Ishikawa (cell line): ENCODE measurements around the gene KCNIP3.

ENCODE experiments used
- CEBPB ChIP-seq: IDR thresholded peaks from 2 replicates; pipeline ENCODE4 v1.6.1; 2012
- CREB1 ChIP-seq: IDR thresholded peaks from 2 replicates; pipeline ENCODE4 v1.6.1; 2012; ENCODE audit warnings: low read depth
- EGR1 ChIP-seq: IDR thresholded peaks from 2 replicates; pipeline ENCODE4 v1.6.1; 2012
- EP300 ChIP-seq: IDR thresholded peaks from 2 replicates; pipeline ENCODE4 v1.6.1; 2012; ENCODE audit warnings: borderline replicate concordance
- FOXM1 ChIP-seq: IDR thresholded peaks from 2 replicates; pipeline ENCODE4 v1.6.1; 2012; ENCODE audit warnings: low read depth, borderline replicate concordance
- NFIC ChIP-seq: IDR thresholded peaks from 2 replicates; pipeline ENCODE4 v1.6.1; 2012
- RAD21 ChIP-seq: IDR thresholded peaks from 2 replicates; pipeline ENCODE4 v1.6.1; 2012; ENCODE audit warnings: low read depth
- REST ChIP-seq: IDR thresholded peaks from 2 replicates; pipeline ENCODE4 v1.6.1; 2012; ENCODE audit warnings: low read depth, mild to moderate bottlenecking
- TAF1 ChIP-seq: IDR thresholded peaks from 2 replicates; pipeline ENCODE4 v1.6.1; 2012; ENCODE audit warnings: low read depth, mild to moderate bottlenecking
- TCF12 ChIP-seq: IDR thresholded peaks from 2 replicates; pipeline ENCODE4 v1.6.1; 2012; ENCODE audit warnings: low read depth
- TEAD4 ChIP-seq: IDR thresholded peaks from 2 replicates; pipeline ENCODE4 v1.6.1; 2012
- USF1 ChIP-seq: IDR thresholded peaks from 2 replicates; pipeline ENCODE4 v1.6.1; 2012
- YY1 ChIP-seq: IDR thresholded peaks from 2 replicates; pipeline ENCODE4 v1.6.1; 2012; ENCODE audit warnings: low read depth
- ZBTB7A ChIP-seq: IDR thresholded peaks from 2 replicates; pipeline ENCODE4 v1.6.1; 2012; ENCODE audit warnings: low read depth
- TF ChIP-seq, protein P1 (sequence below): IDR thresholded peaks from 2 replicates; pipeline ENCODE4 v1.6.1; 2012

KCNIP3 gene

GRCh38 chr2:95375532-95376150 lies 78.5 kb downstream of the KCNIP3 start:
- no peak for TF ChIP-seq TEAD4
- no peak for TF ChIP-seq EGR1
- TF ChIP-seq REST, result no peak
- TF ChIP-seq USF1, result no peak
- no peak for TF ChIP-seq TAF1
- TF ChIP-seq TCF12, result no peak
- no peak for TF ChIP-seq CEBPB
- no peak for TF ChIP-seq FOXM1
- TF ChIP-seq ZBTB7A, result no peak
- TF ChIP-seq NFIC, result no peak
- TF ChIP-seq, protein P1, sequence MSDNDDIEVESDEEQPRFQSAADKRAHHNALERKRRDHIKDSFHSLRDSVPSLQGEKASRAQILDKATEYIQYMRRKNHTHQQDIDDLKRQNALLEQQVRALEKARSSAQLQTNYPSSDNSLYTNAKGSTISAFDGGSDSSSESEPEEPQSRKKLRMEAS, result no peak
- no peak for TF ChIP-seq CREB1
- no peak for TF ChIP-seq RAD21
- no peak for TF ChIP-seq YY1
- no peak for TF ChIP-seq EP300

GRCh38 chr2:95376311-95377215 lies 79.4 kb downstream of the KCNIP3 start:
- TF ChIP-seq NFIC, result no peak
- TF ChIP-seq TCF12, result no peak
- TF ChIP-seq, protein P1, result no peak
- no peak for TF ChIP-seq EP300
- no peak for TF ChIP-seq USF1
- TF ChIP-seq TEAD4, result no peak
- no peak for TF ChIP-seq REST
- TF ChIP-seq FOXM1, result no peak
- TF ChIP-seq CEBPB, result no peak
- no peak for TF ChIP-seq ZBTB7A
- no peak for TF ChIP-seq CREB1

DNA sequence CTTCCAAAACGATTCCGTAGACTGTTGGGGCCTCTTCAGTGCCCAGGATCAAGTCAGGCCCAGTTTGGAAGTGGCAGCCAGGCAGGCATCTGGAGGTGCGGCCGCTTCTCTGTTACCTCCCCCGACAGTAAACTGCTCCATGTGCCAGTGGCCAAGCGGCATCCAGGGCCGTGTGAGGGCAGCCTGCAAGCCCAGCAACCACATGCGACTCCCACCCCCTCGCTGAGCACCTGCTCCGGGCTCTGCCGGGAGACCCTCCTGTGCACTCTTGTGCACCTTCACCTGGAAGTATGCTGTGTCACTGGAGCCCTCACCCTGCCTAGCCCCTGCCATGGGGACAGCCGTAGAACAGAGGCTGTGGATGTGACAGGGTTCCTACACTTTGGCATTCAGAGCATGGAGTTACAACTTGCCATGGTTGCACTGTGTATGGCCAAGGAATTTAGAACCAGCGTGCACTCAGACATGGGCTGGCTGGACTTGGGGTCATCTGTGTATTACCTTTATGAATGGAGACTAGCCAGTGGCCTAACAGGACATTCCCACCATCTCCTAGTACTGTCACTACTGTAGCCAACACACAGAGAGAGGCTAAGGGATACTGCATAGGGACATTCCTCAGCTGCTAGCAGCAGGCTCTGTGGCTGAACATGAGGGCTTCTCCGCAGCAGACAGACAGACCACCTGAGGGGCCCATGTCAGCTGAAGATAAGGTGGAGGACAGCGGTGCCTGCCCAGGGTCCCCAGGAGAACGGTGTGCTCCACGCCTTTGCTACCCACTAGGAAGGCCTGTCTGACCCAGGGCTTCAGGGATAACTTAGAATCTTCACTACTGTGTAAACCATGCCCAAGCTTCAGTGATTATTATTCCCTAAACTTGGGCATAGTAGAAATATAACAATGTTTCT lies 80.3 kb downstream of the KCNIP3 start:
- TF ChIP-seq, protein P1, result no peak
- no peak for TF ChIP-seq TCF12
- no peak for TF ChIP-seq TAF1
- TF ChIP-seq CREB1, result no peak

- TF ChIP-seq CEBPB (no peak), EGR1 (no peak), TCF12 (no peak), RAD21 (no peak), CREB1 (no peak), NFIC (no peak), YY1 (no peak), EP300 (no peak), FOXM1 (no peak)
Observed at GRCh38 chr2:95379371-95379831, 82.3 kb downstream of the KCNIP3 start.
